ENCODE data around the gene PRIM1.
"Not testable (repeated sequence)": the region's sequence is repeated elsewhere in the genome, so short reads cannot be mapped to it uniquely, and the experiment has no call there.

DNA sequence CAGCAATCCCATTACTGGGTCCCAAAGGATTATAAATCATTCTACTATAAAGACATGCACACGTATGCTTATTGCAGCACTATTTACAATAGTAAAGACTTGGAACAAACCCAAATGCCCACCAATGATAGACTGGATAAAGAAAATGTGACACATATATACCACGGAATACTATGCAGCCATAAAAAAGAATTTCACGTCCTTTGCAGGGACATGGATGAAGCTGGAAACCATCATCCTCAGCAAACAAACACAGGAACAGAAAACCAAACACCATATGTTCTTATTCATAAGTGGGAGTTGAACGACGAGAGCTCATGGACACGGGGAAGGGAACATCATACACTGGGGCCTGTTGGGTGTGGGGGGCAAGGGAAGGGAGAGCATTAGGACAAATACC is 47.2 kb upstream of the PRIM1 start:
- TF ChIP-seq POLR2A (IDR thresholded peaks at IDR 0.05) = not testable (repeated sequence)
- TF ChIP-seq, protein P1, sequence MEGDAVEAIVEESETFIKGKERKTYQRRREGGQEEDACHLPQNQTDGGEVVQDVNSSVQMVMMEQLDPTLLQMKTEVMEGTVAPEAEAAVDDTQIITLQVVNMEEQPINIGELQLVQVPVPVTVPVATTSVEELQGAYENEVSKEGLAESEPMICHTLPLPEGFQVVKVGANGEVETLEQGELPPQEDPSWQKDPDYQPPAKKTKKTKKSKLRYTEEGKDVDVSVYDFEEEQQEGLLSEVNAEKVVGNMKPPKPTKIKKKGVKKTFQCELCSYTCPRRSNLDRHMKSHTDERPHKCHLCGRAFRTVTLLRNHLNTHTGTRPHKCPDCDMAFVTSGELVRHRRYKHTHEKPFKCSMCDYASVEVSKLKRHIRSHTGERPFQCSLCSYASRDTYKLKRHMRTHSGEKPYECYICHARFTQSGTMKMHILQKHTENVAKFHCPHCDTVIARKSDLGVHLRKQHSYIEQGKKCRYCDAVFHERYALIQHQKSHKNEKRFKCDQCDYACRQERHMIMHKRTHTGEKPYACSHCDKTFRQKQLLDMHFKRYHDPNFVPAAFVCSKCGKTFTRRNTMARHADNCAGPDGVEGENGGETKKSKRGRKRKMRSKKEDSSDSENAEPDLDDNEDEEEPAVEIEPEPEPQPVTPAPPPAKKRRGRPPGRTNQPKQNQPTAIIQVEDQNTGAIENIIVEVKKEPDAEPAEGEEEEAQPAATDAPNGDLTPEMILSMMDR (IDR thresholded peaks at IDR 0.05) = not testable (repeated sequence)
